Measurements from ENCODE around the gene KANSL1.

Gene KANSL1

GRCh38 chr17:46170639-46171429 lies 22.4 kb downstream of the KANSL1 start:
- DNase-seq (ENCODE audit: low read depth): no peak
- TF ChIP-seq CTCF (IDR thresholded peaks at IDR 0.05; ENCODE audit: insufficient read depth, low read depth, low read length, missing control alignments): no peak
- H3K4me3 ChIP-seq (ENCODE audit: low read length): no peak overlapping the region

- no peak for DNase-seq (ENCODE audit: low read depth)
- no peak for TF ChIP-seq CTCF (IDR thresholded peaks at IDR 0.05; ENCODE audit: insufficient read depth, low read depth, low read length, missing control alignments)
- H3K4me3 ChIP-seq (ENCODE audit: low read length): no peak overlapping the region
Observed at GRCh38 chr17:46169913-46170638, 23.2 kb downstream of the KANSL1 start.

- H3K4me3 ChIP-seq (ENCODE audit: low read length): no peak overlapping the region
- peak; percentile 56 for DNase-seq (ENCODE audit: low read depth)
- TF ChIP-seq CTCF (IDR thresholded peaks at IDR 0.05; ENCODE audit: insufficient read depth, low read depth, low read length, missing control alignments): no peak
Observed at GRCh38 chr17:46167826-46168569, 25.2 kb downstream of the KANSL1 start.

GRCh38 chr17:46167267-46167666 lies 26.0 kb downstream of the KANSL1 start:
- H3K4me3 ChIP-seq (ENCODE audit: low read length): no peak overlapping the region
- DNase-seq (ENCODE audit: low read depth): no peak
- TF ChIP-seq CTCF (IDR thresholded peaks at IDR 0.05; ENCODE audit: insufficient read depth, low read depth, low read length, missing control alignments): no peak

- H3K4me3 ChIP-seq (ENCODE audit: low read length): no peak overlapping the region
- DNase-seq (ENCODE audit: low read depth): no peak
- TF ChIP-seq CTCF (IDR thresholded peaks at IDR 0.05; ENCODE audit: insufficient read depth, low read depth, low read length, missing control alignments): no peak
Observed at GRCh38 chr17:46166692-46167249, 26.5 kb downstream of the KANSL1 start.

GRCh38 chr17:46163929-46164594 lies 29.2 kb downstream of the KANSL1 start:
- H3K4me3 ChIP-seq (ENCODE audit: low read length): peak overlapping the region; percentile 1
- DNase-seq (ENCODE audit: low read depth): no peak
- TF ChIP-seq CTCF (IDR thresholded peaks at IDR 0.05; ENCODE audit: insufficient read depth, low read depth, low read length, missing control alignments): no peak
